Globus pallidus (tissue), 1 donor: Measurements from ENCODE around the gene OR1M1.
"Not testable (repeated sequence)": the region's sequence is repeated elsewhere in the genome, so short reads cannot be mapped to it uniquely, and the experiment has no call there.

Experiments used
- DNase-seq: peaks from one replicate; pipeline ENCODE4 v3.0.0-alpha.2; 2015; ENCODE audit warnings: low spot score

OR1M1 gene

GRCh38 chr19:9086761-9087160, at the start of gene OR1M1:
TSS of gene OR1M1 (plus strand) at chr19:9087061. CDS start at chr19:9093245, 6,184 bp downstream.
- DNase-seq, result no peak

DNA sequence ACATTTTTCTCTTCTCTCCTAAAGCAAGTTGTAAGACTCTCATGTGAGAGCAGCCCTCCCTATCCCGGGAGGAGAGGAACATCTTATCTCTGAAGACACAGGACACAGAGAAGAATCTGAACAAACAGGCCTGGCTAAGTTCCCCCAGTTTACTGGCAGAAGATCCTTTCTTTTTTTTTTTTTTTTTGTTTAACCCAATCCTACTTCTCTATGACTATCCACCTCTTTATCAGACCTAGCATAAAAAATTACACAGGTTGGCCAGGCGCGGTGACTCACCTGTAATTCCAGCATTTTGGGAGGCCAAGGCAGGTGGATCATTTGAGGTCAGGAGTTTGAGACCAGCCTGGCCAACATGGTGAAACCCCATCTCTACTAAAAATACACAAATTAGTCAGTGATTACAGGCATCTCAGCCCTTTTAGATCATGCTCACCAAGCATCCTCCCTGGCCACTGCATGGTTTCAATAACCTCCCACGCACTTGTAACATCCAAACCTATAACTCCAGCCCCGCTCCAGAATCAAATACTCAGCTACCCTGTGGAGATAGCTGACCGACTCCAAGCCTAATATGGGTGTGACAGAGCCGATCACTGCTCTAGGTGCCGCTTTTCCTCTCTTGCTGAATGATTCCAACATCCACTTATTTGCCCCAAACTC, 49.3 kb upstream of the OR1M1 start:
- DNase-seq, result no peak

DNA sequence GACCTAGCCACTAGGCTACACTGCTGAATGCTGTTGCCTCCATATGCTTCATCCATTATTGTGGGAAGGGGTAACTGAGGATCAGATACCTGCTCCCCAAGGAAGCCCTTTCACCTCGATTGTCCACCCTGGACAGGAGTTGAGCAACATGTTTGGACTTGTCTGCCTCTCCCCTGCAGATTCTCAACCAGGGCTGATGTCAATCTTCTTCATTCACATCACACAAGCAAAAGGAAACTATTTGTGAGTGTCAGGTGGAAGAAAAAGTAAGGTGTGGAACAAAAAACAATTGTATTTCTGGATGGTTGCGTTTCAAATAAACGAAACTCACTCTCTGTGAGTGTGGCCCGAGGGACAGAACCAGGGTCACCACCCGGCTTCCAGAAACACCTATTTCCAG, 47.1 kb upstream of the OR1M1 start:
- DNase-seq, result no peak

DNA sequence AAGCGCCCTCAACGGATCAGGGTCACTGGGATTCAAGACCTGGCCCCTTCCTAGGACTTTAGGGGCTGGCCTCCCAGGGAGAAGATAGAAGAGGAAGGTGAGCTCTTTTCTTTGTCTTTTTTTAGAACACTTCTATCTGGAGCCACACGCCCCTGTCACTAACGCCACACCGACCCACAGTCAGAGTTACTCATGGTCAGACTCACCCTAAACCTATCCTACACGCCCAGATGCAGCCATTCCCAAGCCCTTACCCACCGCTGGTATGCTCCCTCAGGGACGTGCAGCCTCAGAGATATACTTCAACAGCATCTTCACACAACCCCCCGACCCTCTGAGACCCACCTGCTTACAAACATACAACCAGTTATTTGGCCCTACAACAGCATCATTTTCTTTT, 46.7 kb upstream of the OR1M1 start:
- DNase-seq, result no peak

DNA sequence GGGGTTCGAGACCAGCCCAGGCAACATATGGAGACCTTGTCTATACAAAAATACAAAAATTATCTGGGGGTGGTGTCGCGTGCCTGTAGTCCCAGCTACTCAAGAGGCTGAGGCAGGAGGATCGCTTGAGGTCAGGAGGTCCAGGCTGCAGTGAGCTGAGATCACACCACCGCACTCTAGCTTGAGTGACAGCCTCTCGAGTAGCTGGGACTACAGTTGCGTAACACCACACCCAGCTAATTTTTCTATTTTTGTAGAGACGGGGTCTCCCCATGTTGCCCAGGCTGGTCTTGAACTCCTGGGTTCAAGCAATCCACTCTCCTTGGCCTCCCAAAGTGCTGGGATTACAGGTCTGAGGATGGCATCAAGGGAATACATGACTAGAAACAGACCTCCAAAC, 45.8 kb upstream of the OR1M1 start:
- no peak for DNase-seq

- no peak for DNase-seq
Observed at GRCh38 chr19:9043524-9043923, 43.3 kb upstream of the OR1M1 start.

DNA sequence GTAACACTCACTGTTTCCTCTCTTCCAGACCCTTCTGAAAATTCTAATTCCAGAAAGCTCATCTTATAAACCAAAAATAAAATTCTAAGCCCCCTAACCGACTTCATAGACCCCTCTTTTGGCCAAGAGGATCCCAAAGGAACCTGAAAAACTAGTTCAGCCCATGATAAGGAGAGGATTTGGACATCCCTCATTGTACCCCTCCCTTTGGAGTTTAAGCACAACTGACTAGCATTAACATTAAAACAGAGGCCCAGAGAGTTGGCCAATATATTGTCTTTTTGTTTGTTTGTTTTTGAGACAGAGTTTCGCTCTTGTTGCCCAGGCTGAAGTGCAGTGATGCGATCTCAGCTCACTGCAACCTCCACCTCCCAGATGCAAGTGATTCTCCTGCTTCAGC, 42.4 kb upstream of the OR1M1 start:
- DNase-seq, result no peak

GRCh38 chr19:9046694-9047093, 40.2 kb upstream of the OR1M1 start:
- no peak for DNase-seq

DNA sequence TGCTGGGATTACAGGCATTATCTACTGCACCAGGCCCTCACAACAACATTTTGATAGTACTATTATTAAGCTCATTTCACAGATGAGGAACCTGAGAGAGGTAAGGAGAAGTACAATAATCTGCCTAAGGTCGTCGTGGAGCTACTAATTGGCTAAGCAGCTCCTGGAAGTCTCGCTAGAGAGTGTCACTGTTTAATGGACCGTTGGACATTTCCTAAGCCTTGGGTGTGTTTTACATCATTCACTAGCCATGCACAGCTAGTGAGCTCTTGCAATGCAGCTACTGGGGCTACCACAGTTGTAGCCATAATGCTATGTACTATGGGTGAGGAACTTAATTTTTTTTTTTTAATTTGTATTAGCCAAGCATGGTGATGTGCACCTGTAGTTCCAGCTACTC, 34.0 kb upstream of the OR1M1 start:
- no peak for DNase-seq

- not testable (repeated sequence) for DNase-seq
Observed at GRCh38 chr19:9053674-9054073, 33.2 kb upstream of the OR1M1 start.

- DNase-seq, result no peak
Observed at GRCh38 chr19:9054207-9054606, 32.7 kb upstream of the OR1M1 start.

- DNase-seq, result no peak
Observed at GRCh38 chr19:9054765-9055164, 32.1 kb upstream of the OR1M1 start.

DNA sequence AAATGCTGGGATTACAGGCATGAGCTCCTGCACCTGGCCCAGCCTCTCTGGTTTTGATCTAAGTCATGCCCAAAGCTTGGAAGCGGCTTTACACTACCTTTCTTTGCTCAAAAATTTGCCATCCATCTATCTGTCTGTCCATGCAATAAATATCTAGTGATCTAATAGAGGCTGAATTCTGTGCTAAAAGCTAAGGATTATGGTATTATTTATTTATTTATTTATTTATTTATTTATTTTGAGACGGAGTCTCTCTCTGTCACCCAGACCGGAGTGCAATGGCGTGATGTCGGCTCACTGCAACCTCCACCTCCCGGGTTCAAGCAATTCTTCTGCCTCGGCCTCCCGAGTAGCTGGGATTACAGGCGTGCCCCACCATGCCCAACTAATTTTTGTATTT, 30.7 kb upstream of the OR1M1 start:
- DNase-seq, result not testable (repeated sequence)

GRCh38 chr19:9057505-9058258, 29.2 kb upstream of the OR1M1 start:
- no peak for DNase-seq

DNA sequence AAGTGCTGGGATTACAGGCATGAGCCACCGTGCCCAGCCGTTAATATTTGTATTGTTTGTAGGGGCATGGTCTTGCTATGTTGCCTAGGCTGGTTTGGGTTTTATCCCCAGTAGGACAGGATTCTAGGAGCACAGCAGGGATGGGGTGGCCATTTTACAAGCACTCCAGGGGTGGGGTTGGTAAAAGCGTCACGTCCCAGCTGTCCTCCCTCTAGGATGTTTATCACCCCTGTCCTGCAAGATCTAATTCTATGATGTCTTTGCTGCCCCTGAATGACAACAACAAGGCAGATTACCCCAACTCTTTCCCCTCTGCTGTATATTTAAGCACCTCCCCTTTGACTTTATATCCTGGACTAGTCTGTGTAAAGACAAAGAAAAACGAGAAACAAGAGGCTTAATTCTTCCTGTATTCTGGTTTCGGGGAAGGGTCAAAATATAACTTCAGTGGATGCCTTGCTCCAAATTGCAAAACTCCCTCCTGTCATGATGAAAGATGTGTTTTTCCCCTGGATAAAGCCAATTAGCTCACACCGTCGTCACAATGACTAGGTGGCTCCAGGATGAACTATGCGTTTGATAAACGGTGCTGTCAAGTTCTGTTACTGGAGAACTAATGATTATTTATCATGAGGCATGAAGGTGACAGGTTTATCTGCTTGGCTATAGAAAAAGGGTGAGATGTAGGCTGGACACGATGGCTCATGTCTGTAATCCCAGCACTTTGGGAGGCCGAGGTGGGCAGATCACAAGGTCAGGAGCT, 27.8 kb upstream of the OR1M1 start:
- DNase-seq, result no peak

DNA sequence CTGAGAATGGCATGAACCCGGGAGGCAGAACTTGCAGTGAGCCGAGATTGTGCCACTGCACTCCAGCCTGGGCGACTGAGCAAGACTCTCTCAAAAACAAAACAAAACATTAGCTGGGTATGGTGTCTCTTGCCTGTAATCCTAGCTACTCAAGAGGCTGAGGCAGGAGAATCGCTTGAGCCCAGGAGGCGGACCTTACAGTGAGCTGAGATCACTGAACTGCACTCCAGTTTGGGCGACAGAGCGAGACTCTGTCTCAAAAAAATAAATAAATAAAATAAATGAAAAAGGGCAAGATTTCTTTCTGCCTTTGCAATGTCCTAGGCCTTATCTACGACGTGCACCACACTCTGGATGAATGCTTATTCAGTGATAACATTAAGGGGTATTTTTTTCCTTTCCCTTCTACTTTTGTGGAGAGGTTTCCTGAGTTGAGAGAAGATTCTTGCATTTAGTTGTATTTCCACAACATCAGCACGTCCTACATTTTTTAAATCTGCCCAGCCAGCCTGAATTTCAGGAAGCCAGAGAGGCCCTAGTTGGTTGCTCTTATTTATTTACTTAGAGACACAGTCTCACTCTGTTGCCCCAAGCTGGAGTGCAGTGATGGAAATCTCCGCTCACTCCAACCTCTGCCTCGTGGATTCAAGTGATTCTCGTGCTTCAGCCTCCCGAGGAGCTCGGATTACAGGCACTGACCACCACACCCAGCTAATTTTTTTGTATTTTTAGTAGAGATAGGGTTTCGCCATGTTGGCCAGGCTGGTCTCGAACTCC, 26.1 kb upstream of the OR1M1 start:
- DNase-seq, result no peak

- DNase-seq, result no peak
Observed at GRCh38 chr19:9061879-9062278, 25.0 kb upstream of the OR1M1 start.

GRCh38 chr19:9065457-9066014, 21.3 kb upstream of the OR1M1 start:
- no peak for DNase-seq

DNA sequence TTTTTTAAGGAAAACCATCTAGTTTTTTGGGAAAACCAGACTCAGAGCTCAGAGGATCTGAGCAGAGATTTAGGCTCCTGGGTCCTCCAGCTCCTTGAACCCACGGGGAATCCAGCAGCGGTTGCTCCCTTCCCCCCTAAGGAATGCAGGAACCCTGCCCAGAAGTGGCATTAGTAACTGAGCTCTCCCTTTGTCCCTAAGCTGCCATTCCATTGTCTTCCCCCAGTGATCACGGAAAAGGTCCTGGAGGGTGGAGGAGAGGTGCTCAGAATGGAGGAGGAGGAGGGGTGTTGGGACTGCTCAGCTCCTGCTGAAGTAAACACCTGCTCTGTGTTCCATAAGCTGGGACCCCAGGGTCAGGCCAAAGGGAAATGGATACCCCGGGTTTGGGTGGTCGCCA, 16.8 kb upstream of the OR1M1 start:
- DNase-seq, result no peak

- not testable (repeated sequence) for DNase-seq
Observed at GRCh38 chr19:9071720-9072119, 15.1 kb upstream of the OR1M1 start.

DNA sequence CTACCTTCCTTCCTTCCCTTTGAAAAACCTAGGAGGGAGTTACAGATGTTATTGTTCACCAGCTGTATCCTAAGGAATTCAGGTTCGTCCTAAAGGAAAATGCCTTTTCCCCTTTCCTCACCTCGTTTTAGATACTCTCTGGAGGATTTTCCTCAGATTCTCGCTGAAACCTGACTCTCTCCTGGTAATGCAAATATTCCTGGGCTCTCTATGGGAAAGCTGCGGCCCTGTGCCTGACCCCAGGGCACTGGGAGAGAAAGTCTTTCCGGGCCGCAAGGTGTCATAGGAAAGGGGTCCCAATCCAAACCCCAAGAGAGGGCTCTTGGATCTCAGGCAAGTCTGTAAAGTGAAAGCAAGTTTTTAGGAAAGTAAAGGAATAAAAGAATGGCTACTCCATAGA, 13.1 kb upstream of the OR1M1 start:
- DNase-seq, result no peak
